ENCODE measurements around the gene TMEM125. TPM values are rescaled to one million over a fixed set of nuclear protein-coding genes. Genes with fewer than 3 reads are reported as not detected.

Gene TMEM125
- total and polyA plus RNA-seq, 3 donors from 2014 or later, result 0.71 to 2.2 (median 2.0) TPM

- DNase-seq, result no peak
- Histone ChIP-seq H3K4me1 (peaks cover 6% of the 10 kb centered on the region), H3K36me3 (ENCODE audit: low read depth, missing control alignments) (no peaks in the 10 kb centered on the region), H3K27ac (no peak overlapping the region), H3K27me3 (no peaks in the 10 kb centered on the region), H3K4me3 (no peak overlapping the region), H3K9me3 (no peaks in the 10 kb centered on the region)
- no peak for TF ChIP-seq CTCF (IDR thresholded peaks at IDR 0.05)
- intact Hi-C loops (cut with DNase I; ENCODE audit: low total_unique reads), result no loop called here
- 86 to 89% methylated on average over 3 to 5 of the region's 5 CpGs for WGBS, 2 donors
Measured at GRCh38 chr1:43279161-43279560, 9.4 kb downstream of the TMEM125 start.

GRCh38 chr1:43279666-43280065, 9.9 kb downstream of the TMEM125 start:
- 95 to 97% methylated on average over 5 to 6 of the region's 6 CpGs for WGBS, 2 donors
- Histone ChIP-seq H3K27me3 (no peaks in the 10 kb centered on the region), H3K4me1 (peaks cover 1% of the 10 kb centered on the region), H3K4me3 (no peak overlapping the region), H3K27ac (no peak overlapping the region), H3K36me3 (ENCODE audit: low read depth, missing control alignments) (no peaks in the 10 kb centered on the region), H3K9me3 (no peaks in the 10 kb centered on the region)
- DNase-seq, result no peak
- intact Hi-C loops (cut with DNase I; ENCODE audit: low total_unique reads), result no loop called here
- no peak for TF ChIP-seq CTCF (IDR thresholded peaks at IDR 0.05)
- TF ChIP-seq POLR2A (IDR thresholded peaks at IDR 0.05), result no peak

GRCh38 chr1:43280692-43281091, 10.9 kb downstream of the TMEM125 start:
- Histone ChIP-seq H3K4me1 (no peaks in the 10 kb centered on the region), H3K9me3 (no peaks in the 10 kb centered on the region), H3K4me3 (no peak overlapping the region), H3K27me3 (no peaks in the 10 kb centered on the region), H3K36me3 (ENCODE audit: low read depth, missing control alignments) (no peaks in the 10 kb centered on the region), H3K27ac (no peak overlapping the region)
- TF ChIP-seq CTCF (IDR thresholded peaks at IDR 0.05), result no peak
- no peak for TF ChIP-seq POLR2A (IDR thresholded peaks at IDR 0.05)
- DNase-seq, result no peak
- intact Hi-C loops (cut with DNase I; ENCODE audit: low total_unique reads), result no loop called here
- 57 to 71% methylated on average over 1 to 2 of the region's 2 CpGs for WGBS, 2 donors

GRCh38 chr1:43282220-43283195, 12.7 kb downstream of the TMEM125 start:
- WGBS, 2 donors, result 84 to 90% methylated on average over 13 to 15 of the region's 15 CpGs
- Histone ChIP-seq H3K4me3 (no peak overlapping the region), H3K27ac (no peak overlapping the region), H3K9me3 (no peaks in the 10 kb centered on the region), H3K4me1 (no peaks in the 10 kb centered on the region), H3K36me3 (ENCODE audit: low read depth, missing control alignments) (no peaks in the 10 kb centered on the region), H3K27me3 (no peaks in the 10 kb centered on the region)
- TF ChIP-seq POLR2A (IDR thresholded peaks at IDR 0.05) (no peak), CTCF (IDR thresholded peaks at IDR 0.05) (no peak)
- intact Hi-C loops (cut with DNase I; ENCODE audit: low total_unique reads), result no loop called here
- DNase-seq, result no peak

Data from testis (tissue), 3 donors.